Activated T-helper 2 cell treated with anti-CD3 and anti-CD28 coated beads, Interferon-gamma antibody, Interleukin-2, Interleukin-4, amounts not matched to agents 10 μg/mL and 5 μg/mL and 100 μg/mL, durations not matched to agents 14 hours and 24 hours and 36 hours (primary cell): ENCODE results near the gene FOXO3. TPM values are rescaled to one million over a fixed set of nuclear protein-coding genes. Genes with fewer than 3 reads are reported as not detected.

Source experiments
- DNase-seq: peaks from one replicate; pipeline ENCODE4 v3.0.0; 2021; ENCODE audit warnings: low spot score
- H3K27ac Mint-ChIP-seq: one replicate; pipeline ENCODE4 v1.8.0; 2021; ENCODE audit warnings: mixed read lengths
- H3K27me3 Mint-ChIP-seq: one replicate; pipeline ENCODE4 v1.8.0; 2021; ENCODE audit warnings: low read depth, mixed read lengths
- H3K36me3 Mint-ChIP-seq: one replicate; pipeline ENCODE4 v1.8.0; 2021; ENCODE audit warnings: low read depth, mixed read lengths
- H3K4me1 Mint-ChIP-seq: one replicate; pipeline ENCODE4 v1.8.0; 2021; ENCODE audit warnings: low read depth, mixed read lengths
- H3K4me3 Mint-ChIP-seq: one replicate; pipeline ENCODE4 v1.8.0; 2021; ENCODE audit warnings: low read depth, mild to moderate bottlenecking, moderate library complexity, mixed read lengths
- H3K9me3 Mint-ChIP-seq: one replicate; pipeline ENCODE4 v1.8.0; 2021; ENCODE audit warnings: mixed read lengths
- intact Hi-C: fragments of 100-400 bp; cut with micrococcal nuclease; formaldehyde crosslinking; loops from one replicate; pipeline ENCODE4 v1.15.1; 2023
- total RNA-seq: library from RNA; stranded (reverse); gene quantifications from 2 replicates; pipeline ENCODE4 v1.2.3, GENCODE V29; 2022

Gene FOXO3
- total RNA-seq, 1 donor from 2014 or later: 4.7 TPM

DNA sequence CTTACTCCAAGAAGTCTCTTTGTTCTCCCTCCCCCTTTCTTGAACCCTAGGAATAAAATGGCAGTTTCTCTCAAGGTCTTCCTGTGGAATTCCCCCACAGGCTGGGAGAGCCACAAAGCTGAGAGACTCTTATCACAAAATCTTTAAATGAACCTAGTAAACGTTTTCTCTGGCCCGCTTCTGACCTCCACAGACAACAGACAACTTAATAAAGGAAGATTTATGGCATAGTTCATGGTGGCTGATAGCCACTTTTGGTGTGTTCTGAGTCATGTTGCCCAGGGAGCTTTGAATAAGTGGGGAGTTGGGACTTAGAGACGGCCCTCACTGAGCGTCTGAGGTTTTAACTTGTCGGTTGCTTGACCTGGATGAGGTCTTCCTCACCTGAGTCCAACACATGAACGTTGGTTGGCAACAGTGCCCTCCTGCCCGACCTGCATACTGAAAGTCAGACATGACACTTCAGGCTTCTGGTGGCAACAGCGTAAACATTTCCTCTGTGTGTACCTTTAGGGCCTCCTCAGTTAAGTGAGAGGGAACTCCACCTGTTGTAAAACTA lies 124.1 kb downstream of the FOXO3 start:
- Mint-ChIP-seq H3K36me3 (peaks cover 4% of the 10 kb centered on the region), H3K27ac (no peak overlapping the region), H3K4me3 (no peak overlapping the region), H3K27me3 (no peaks in the 10 kb centered on the region), H3K4me1 (peaks cover 7% of the 10 kb centered on the region), H3K9me3 (no peaks in the 10 kb centered on the region)
- DNase-seq: no peak
- intact Hi-C loops: no loop called here

DNA sequence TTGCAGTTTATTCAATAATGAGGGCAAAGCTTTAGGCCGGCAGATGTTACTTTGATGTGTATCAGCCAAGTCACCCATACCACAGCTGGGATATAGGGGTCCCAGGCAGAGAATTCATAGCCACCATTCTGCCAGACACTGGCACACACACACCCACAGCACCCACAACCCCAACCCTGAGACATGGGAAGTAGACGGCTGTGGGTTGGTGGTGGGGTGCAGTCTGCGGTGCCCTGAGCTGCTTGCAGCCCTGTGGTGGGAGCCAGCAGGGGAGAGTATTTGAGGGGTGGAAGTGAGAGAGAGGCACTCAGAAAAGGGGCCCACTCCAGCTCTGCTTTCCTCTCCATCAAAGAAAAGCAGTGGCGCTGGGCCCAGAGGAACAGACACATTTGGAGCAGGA lies 125.3 kb downstream of the FOXO3 start:
- Mint-ChIP-seq H3K4me1 (peaks cover 8% of the 10 kb centered on the region), H3K9me3 (no peaks in the 10 kb centered on the region), H3K4me3 (no peak overlapping the region), H3K27me3 (no peaks in the 10 kb centered on the region), H3K36me3 (peaks cover 4% of the 10 kb centered on the region), H3K27ac (no peak overlapping the region)
- DNase-seq: no peak
- intact Hi-C loops: no loop called here

DNA sequence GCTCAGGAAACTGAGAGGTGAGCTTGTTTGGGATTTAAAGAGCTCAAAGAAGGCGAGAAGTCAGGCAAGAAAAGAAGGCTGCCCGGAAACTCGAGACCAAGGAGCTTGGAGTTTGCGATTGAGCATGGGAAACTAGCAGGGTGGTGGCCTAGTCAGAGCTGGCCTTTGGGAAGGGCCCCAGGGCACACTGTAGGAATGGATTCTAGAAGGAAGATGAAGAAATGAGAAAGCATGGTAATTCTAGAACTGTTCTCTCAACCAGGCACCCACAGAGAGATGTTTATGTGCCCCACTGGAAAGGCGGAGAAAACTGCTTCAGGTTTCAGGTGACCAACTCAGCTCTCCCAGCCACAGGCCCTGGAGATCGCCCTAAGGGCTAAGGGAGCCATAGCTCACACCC lies 126.2 kb downstream of the FOXO3 start:
- DNase-seq: no peak
- intact Hi-C loops: no loop called here
- Mint-ChIP-seq H3K27me3 (no peaks in the 10 kb centered on the region), H3K4me3 (no peak overlapping the region), H3K27ac (no peak overlapping the region), H3K36me3 (peaks cover 4% of the 10 kb centered on the region), H3K4me1 (peaks cover 8% of the 10 kb centered on the region), H3K9me3 (no peaks in the 10 kb centered on the region)

DNA sequence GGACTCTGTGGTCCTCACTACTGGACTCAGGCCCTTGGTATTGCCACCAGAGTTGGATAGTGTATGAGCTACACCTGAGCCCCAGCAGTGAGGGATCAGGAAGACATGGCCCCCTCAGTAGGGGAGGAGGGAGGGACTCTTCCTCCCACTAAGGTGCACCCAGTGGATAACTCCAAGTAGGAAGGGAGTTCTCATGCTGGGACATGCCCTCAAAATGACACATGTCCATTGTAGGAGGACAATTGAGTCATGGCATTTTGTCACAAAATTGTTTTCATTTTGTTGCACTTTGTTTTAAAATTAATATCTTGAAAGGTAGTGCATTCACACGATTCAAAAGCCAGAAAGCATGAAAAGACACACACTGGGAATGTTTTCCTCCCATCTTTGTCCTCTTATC lies 127.2 kb downstream of the FOXO3 start:
- peaks cover 4% of the 10 kb centered on the region for H3K36me3 Mint-ChIP-seq
- no peak overlapping the region for H3K4me3 Mint-ChIP-seq
- no peaks in the 10 kb centered on the region for H3K27me3 Mint-ChIP-seq
- H3K4me1 Mint-ChIP-seq: peaks cover 8% of the 10 kb centered on the region
- intact Hi-C loops: no loop called here
- no peak overlapping the region for H3K27ac Mint-ChIP-seq
- H3K9me3 Mint-ChIP-seq: no peaks in the 10 kb centered on the region
- DNase-seq: no peak

- no peak overlapping the region for H3K4me3 Mint-ChIP-seq
- H3K4me1 Mint-ChIP-seq: peaks cover 7% of the 10 kb centered on the region
- no peak overlapping the region for H3K27ac Mint-ChIP-seq
- intact Hi-C loops: no loop called here
- no peaks in the 10 kb centered on the region for H3K27me3 Mint-ChIP-seq
- no peak for DNase-seq
- no peaks in the 10 kb centered on the region for H3K9me3 Mint-ChIP-seq
- H3K36me3 Mint-ChIP-seq: peaks cover 3% of the 10 kb centered on the region
Observed at GRCh38 chr6:108689272-108690161, 128.8 kb downstream of the FOXO3 start.

DNA sequence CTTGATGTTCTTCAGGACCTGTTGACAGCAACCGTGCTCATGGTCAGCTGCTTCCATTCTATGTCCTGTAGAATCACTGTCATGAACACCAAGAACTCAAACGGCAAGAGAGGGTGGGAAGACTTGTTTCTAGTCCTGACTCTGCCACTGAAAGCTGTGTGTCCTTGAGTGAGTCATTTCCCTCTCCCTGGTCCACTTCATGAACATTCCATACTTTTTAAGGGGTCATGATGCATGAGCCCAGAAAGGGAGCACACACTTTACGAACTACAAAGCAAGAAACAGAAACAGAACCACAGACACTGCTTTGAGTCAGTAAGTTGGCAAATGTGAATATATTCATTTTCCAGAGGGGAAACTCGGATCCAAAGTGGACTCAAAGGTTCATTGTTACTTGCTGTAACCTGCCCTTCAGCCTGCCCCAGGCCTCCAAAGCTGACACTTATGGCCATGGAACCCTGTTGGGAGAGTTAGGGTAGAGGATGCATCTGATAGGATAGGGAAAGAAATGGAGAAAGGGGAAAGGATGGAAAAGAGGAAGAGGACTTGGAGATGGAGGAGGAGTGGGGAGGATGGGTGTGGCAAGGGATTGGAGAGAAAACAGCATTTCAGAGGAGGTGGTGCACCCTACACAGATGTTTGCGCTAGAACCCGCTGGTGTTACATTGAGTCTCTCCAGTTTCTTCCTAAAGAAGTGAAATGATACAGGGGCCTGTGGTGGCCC lies 129.8 kb downstream of the FOXO3 start:
- H3K27me3 Mint-ChIP-seq: no peaks in the 10 kb centered on the region
- no peak overlapping the region for H3K27ac Mint-ChIP-seq
- intact Hi-C loops: no loop called here
- no peaks in the 10 kb centered on the region for H3K36me3 Mint-ChIP-seq
- no peak overlapping the region for H3K4me3 Mint-ChIP-seq
- no peaks in the 10 kb centered on the region for H3K9me3 Mint-ChIP-seq
- peaks cover 2% of the 10 kb centered on the region for H3K4me1 Mint-ChIP-seq
- DNase-seq: no peak

- no peaks in the 10 kb centered on the region for H3K36me3 Mint-ChIP-seq
Observed at GRCh38 chr6:108693430-108694154, 132.9 kb downstream of the FOXO3 start.

DNA sequence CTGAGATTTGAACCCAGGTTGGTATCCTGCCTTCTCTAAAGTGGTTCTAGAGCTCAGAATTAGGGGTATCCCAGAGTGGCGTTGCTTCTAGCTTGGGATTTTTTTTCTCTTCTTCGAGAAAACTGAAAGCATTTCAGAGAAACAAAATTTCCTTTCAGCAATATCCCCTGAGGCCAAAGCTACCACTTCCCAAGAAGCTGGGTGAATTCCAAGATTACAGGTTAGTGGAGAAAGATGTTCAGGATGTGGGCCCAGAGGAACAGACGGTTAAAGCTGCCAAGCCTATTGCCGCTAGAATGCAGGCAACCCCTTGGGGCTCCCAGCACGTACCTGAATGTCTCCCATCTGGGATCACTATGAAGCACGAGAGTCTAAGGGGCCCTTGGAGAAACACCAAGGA lies 134.1 kb downstream of the FOXO3 start:
- Mint-ChIP-seq H3K27me3 (no peaks in the 10 kb centered on the region), H3K27ac (no peak overlapping the region), H3K4me3 (no peak overlapping the region), H3K36me3 (no peaks in the 10 kb centered on the region), H3K9me3 (no peaks in the 10 kb centered on the region), H3K4me1 (peaks cover 2% of the 10 kb centered on the region)
- DNase-seq: no peak
- intact Hi-C loops: no loop called here

More at GRCh38 chr6:108693430-108694154, 132.9 kb downstream of the FOXO3 start:
- Mint-ChIP-seq H3K27me3 (no peaks in the 10 kb centered on the region), H3K9me3 (no peaks in the 10 kb centered on the region), H3K4me3 (no peak overlapping the region), H3K4me1 (peaks cover 2% of the 10 kb centered on the region), H3K27ac (no peak overlapping the region)
- DNase-seq: no peak
- intact Hi-C loops: no loop called here

- Mint-ChIP-seq H3K27me3 (no peaks in the 10 kb centered on the region), H3K4me3 (no peak overlapping the region), H3K4me1 (no peaks in the 10 kb centered on the region), H3K36me3 (no peaks in the 10 kb centered on the region), H3K27ac (no peak overlapping the region), H3K9me3 (peaks cover 20% of the 10 kb centered on the region)
- intact Hi-C loops: no loop called here
- no peak for DNase-seq
Observed at GRCh38 chr6:108697561-108698161, 136.9 kb downstream of the FOXO3 start.

- DNase-seq: no peak
- no peak overlapping the region for H3K27ac Mint-ChIP-seq
- no peaks in the 10 kb centered on the region for H3K36me3 Mint-ChIP-seq
- H3K4me3 Mint-ChIP-seq: no peak overlapping the region
- H3K27me3 Mint-ChIP-seq: no peaks in the 10 kb centered on the region
- peaks cover 28% of the 10 kb centered on the region for H3K9me3 Mint-ChIP-seq
- peaks cover 2% of the 10 kb centered on the region for H3K4me1 Mint-ChIP-seq
- intact Hi-C loops: no loop called here
Observed at GRCh38 chr6:108698593-108699289, 138.0 kb downstream of the FOXO3 start.

GRCh38 chr6:108699290-108700041 lies 138.7 kb downstream of the FOXO3 start:
- Mint-ChIP-seq H3K9me3 (peaks cover 28% of the 10 kb centered on the region), H3K27ac (no peak overlapping the region), H3K36me3 (no peaks in the 10 kb centered on the region), H3K4me1 (peaks cover 2% of the 10 kb centered on the region), H3K27me3 (no peaks in the 10 kb centered on the region), H3K4me3 (no peak overlapping the region)
- DNase-seq: no peak
- intact Hi-C loops: no loop called here
